Tibial nerve (tissue), 4 donors: ENCODE results near the gene LRRN4CL.

Experiments used
- CTCF ChIP-seq, 5 experiments: fragments of 200-600 bp in 3 of 5; fragments of 450-650 bp in 2 of 5; sonication (generic) in 3 of 5; IDR thresholded peaks; one replicate each; pipeline ENCODE4 v1.5.1; 2016 to 2019; ENCODE audit warnings: antibody characterized with exemption in 5 of 5, mild to moderate bottlenecking in 3 of 5, moderate library complexity in 2 of 5
- EP300 ChIP-seq, 2 donors: sonication (generic); formaldehyde crosslinking; IDR thresholded peaks; one replicate each; pipeline ENCODE4 v1.6.1; 2017; ENCODE audit warnings: antibody characterized with exemption in 2 of 2, mild to moderate bottlenecking in 1 of 2
- POLR2A ChIP-seq, 2 donors: fragments of 450-650 bp; IDR thresholded peaks; one replicate each; pipeline ENCODE4 v1.6.1; 2017; ENCODE audit warnings: antibody characterized with exemption in 2 of 2, mild to moderate bottlenecking in 2 of 2, moderate library complexity in 2 of 2

DNA sequence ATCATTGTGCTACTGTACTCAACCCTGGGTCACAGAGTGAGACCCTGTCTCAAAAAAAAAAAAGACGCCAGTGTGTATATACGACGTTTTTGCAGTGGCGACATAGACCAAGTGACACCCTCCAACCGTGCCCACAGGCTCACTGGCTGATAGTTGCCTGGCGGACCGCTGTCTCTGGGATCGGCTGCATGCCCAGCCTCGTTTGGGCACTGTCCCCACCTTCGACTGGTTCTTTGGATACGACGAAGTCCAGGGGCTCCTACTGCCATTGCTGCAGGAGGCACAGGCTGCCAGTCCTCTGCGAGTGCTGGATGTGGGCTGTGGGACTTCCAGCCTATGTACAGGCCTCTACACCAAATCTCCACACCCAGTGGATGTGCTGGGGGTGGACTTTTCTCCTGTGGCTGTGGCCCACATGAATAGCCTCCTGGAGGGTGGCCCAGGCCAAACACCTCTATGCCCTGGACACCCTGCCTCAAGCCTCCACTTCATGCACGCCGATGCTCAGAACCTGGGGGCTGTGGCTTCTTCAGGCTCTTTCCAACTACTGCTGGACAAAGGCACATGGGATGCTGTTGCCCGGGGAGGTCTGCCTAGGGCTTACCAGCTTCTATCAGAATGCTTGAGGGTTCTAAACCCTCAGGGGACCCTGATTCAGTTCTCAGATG, 22.9 kb downstream of the LRRN4CL start:
- TF ChIP-seq CTCF (IDR thresholded peaks at IDR 0.05) (no peak), POLR2A (IDR thresholded peaks at IDR 0.05) (no peak), EP300 (IDR thresholded peaks at IDR 0.05) (no peak)
